Smooth muscle cell of trachea (primary cell): ENCODE data around the gene PI16. TPM values are rescaled to one million over a fixed set of nuclear protein-coding genes. Genes with fewer than 3 reads are reported as not detected.

ENCODE experiments used
- total RNA-seq: library from RNA; depleted of rRNA; stranded (reverse); fragments of >200 nt; gene quantifications from 2 replicates; pipeline ENCODE4 v1.2.1, GENCODE V29; 2014

Gene PI16, protein sequence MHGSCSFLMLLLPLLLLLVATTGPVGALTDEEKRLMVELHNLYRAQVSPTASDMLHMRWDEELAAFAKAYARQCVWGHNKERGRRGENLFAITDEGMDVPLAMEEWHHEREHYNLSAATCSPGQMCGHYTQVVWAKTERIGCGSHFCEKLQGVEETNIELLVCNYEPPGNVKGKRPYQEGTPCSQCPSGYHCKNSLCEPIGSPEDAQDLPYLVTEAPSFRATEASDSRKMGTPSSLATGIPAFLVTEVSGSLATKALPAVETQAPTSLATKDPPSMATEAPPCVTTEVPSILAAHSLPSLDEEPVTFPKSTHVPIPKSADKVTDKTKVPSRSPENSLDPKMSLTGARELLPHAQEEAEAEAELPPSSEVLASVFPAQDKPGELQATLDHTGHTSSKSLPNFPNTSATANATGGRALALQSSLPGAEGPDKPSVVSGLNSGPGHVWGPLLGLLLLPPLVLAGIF
- 0.50 TPM in 1 of 2 replicates, not detected in the other for total RNA-seq

DNA sequence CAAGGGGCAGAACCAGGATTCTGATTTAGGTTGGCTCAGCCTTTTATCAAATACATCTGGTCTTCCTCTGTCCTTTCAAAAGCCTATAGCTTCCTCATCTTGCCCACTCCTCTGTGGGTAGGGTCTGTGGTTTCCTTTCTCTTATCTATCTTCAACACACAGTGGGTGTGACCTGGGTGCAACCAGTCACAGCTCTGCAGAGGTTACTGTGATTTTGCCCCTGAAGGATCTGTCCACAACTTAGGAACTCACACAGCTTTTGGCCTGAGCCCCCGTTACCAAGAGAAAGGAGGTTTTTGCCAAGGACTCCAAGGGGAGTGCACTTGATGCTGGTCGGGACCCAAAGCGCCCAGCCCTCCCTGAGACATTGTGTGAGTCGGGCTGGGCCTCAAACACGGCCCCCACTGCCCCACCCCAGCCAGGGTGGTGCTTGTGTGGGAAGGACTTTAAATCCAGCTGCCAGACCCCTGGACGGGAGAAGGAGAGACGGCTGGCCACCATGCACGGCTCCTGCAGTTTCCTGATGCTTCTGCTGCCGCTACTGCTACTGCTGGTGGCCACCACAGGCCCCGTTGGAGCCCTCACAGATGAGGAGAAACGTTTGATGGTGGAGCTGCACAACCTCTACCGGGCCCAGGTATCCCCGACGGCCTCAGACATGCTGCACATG, at the start of gene PI16:
TSS of gene PI16 (plus strand) at position 477 of the 670 bp plus-strand sequence. CDS start at position 500, 23 bp downstream.

DNA sequence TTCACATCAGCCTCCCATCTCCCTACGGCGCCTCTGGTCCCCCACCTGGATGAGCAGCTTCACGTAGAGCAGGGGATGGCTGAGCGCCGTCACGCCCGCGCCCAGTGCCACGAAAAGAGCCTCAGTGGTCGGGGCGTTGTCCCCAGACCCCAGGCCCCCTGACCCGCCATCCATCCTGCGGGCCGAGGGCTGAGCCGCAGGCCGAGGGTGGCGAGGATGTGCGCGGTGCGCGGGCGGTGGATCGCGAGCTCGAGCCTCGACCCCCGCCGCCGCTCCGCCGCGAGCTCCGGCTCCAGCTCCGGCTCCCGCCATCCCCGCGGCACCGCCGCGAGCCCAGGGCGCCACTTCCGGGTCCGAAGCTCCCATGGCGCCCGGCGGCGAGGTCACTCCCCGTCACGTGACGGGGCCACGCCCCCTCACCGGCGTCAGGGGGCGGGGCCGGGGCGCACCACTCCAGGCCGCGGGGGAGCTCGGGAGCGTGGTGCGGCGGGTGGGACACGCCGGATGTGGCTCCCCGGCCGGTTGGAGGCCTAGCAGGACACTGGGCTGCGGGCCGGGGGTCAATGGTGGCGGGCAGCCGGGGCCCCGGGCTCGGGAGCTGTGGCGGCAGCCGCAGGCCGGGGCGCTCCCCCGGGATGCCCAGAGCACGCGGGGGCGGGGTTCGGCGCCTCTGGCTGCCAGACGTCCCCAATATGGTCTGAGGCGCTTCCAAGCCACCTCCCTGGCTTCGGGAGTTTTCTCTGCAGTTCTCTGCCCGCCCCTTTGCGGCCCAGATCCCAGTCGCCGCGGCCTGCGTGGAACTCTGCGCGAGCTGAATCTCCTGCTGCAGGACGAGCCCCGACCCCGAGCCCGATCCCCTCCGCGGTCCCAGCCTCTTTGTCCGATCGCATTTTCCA, 31.5 kb downstream of the PI16 start, which contains the start of gene MTCH1:
TSS of gene MTCH1 (minus strand) at position 389 of the 896 bp plus-strand sequence. CDS start at position 366, 23 bp downstream.

DNA sequence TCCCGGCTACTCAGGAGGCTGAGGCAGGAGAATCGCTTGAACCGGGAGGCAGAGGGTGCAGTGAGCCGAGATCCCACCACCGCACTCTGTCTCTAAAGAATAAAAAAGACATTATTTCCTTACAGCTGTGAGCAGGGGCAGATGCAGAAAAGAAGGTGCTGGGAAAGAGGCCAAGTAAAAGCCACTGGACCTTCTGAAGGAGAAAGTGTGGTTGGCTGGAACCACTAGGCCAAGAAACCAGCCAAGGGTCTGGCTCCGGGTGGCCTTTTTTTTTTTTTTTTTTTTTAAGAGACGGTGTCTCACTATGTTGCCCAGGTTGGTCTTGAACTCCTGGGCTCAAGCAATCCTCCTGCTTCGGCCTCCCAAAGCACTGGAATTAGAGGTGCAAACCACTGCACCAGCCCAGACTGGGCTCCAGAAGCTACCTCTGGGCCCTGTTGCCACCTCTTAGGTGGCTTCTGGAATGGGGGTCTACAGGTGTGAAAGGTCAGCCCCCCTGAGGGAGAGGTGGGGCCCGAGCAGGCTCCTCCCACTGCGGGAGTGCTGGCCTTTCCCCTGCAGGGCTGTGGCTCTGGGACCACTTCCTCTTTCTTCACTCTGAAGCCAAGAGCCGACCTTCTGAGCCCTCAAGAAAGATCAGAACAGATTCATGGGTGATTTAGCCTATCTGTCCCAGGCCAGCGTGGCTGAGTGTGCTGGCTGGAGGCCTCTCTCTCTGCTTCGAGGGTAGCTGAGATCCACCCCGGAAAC, 50.7 kb downstream of the PI16 start, which contains the start of gene FGD2:
TSS of gene FGD2 (plus strand) at position 595 of the 750 bp plus-strand sequence. CDS start 163 bp downstream, outside the sequence.

Other genes starting within 250 kb of the PI16 start
- gene CPNE5, start 115.3 kb upstream of the PI16 start, total RNA-seq: 0.15 TPM in 1 of 2 replicates, not detected in the other
- gene PPIL1, start 79.9 kb upstream of the PI16 start, total RNA-seq: 16.7 and 23.1 TPM in 2 replicates
- gene C6orf89, start 68.8 kb upstream of the PI16 start, total RNA-seq: 48.9 and 52.3 TPM in 2 replicates
- gene MTCH1, start 31.5 kb downstream of the PI16 start, total RNA-seq: 260 and 366 TPM in 2 replicates
- gene FGD2, start 50.9 kb downstream of the PI16 start, total RNA-seq: not detected in 2 replicates
- gene PIM1, start 215.4 kb downstream of the PI16 start, total RNA-seq: 8.9 and 20.7 TPM in 2 replicates